ENCODE results near the gene TAF4. TPM values are rescaled to one million over a fixed set of nuclear protein-coding genes. Genes with fewer than 3 reads are reported as not detected.

Gene TAF4
- total and polyA plus RNA-seq, 2 of the 13 experiments (the other 11 are each of a cell fraction or from before 2014, with no cell fraction given), result 5.9 to 12.0 TPM

GRCh38 chr20:61951695-61952533 is 113.8 kb downstream of the TAF4 start (continued):
- TF ChIP-seq, protein P1, sequence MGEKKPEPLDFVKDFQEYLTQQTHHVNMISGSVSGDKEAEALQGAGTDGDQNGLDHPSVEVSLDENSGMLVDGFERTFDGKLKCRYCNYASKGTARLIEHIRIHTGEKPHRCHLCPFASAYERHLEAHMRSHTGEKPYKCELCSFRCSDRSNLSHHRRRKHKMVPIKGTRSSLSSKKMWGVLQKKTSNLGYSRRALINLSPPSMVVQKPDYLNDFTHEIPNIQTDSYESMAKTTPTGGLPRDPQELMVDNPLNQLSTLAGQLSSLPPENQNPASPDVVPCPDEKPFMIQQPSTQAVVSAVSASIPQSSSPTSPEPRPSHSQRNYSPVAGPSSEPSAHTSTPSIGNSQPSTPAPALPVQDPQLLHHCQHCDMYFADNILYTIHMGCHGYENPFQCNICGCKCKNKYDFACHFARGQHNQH (CRISPR knock-in tag; IDR thresholded peaks at IDR 0.05), result peak; percentile 92
- TF ChIP-seq ZNF143 (CRISPR knock-in tag; IDR thresholded peaks at IDR 0.05) (peak; percentile 46; the same call in 1 of the 2 replicates), YY1 (IDR thresholded peaks at IDR 0.05; ENCODE audit: insufficient read depth, insufficient replicate concordance, low read depth, low read length) (no peak), PCBP1 (IDR thresholded peaks at IDR 0.05; ENCODE audit: borderline replicate concordance, low read depth, low read length) (peak; percentile 76; the same call in 1 of the 2 replicates), ZFP36L1 (CRISPR knock-in tag; IDR thresholded peaks at IDR 0.05) (peak; percentile 90; the same call in 1 of the 2 replicates), ZSCAN21 (CRISPR knock-in tag; IDR thresholded peaks at IDR 0.05; ENCODE audit: borderline replicate concordance) (peak; percentile 99), HMGXB4 (CRISPR knock-in tag; IDR thresholded peaks at IDR 0.05; ENCODE audit: borderline replicate concordance in 1 of 2, low read depth in 1 of 2) (peak; percentile 28 to 70; a peak in 3 of 4 replicates), ZNF713 (CRISPR knock-in tag; IDR thresholded peaks at IDR 0.05) (0 out of 2 replicates have a peak, but pooled peaks have one; percentile 91), KDM4B (CRISPR knock-in tag; IDR thresholded peaks at IDR 0.05) (peak; percentile 63; the same call in 1 of the 2 replicates), HOXA9 (CRISPR knock-in tag; IDR thresholded peaks at IDR 0.05; ENCODE audit: borderline replicate concordance) (peak; percentile 98), EED (CRISPR knock-in tag; IDR thresholded peaks at IDR 0.05) (peak; percentile 97), HNRNPLL (IDR thresholded peaks at IDR 0.05; ENCODE audit: low read depth, low read length, poor library complexity, severe bottlenecking) (no peak), SIX1 (CRISPR knock-in tag; IDR thresholded peaks at IDR 0.05; ENCODE audit: borderline replicate concordance) (no peak), KDM6A (CRISPR knock-in tag; IDR thresholded peaks at IDR 0.05; ENCODE audit: low read depth) (no peak), RFX1 (IDR thresholded peaks at IDR 0.05) (no peak), ZNF788 (CRISPR knock-in tag; IDR thresholded peaks at IDR 0.05; ENCODE audit: borderline replicate concordance) (peak; percentile 97), TAF1 (CRISPR knock-in tag; IDR thresholded peaks at IDR 0.05) (peak; percentile 45; the same call in 1 of the 2 replicates), ZNF251 (CRISPR knock-in tag; IDR thresholded peaks at IDR 0.05) (peak; percentile 98), HNRNPL (IDR thresholded peaks at IDR 0.05; ENCODE audit: low read depth, low read length) (no peak), KAT8 (CRISPR knock-in tag; IDR thresholded peaks at IDR 0.05) (peak; percentile 56; the same call in 1 of the 2 replicates), NCOA1 (CRISPR knock-in tag; IDR thresholded peaks at IDR 0.05) (no peak), ZC3H4 (CRISPR knock-in tag; IDR thresholded peaks at IDR 0.05; ENCODE audit: borderline replicate concordance) (0 out of 2 replicates have a peak, but pooled peaks have one; percentile 66), SATB2 (CRISPR knock-in tag; IDR thresholded peaks at IDR 0.05) (peak; percentile 97), ZNF468 (CRISPR knock-in tag; IDR thresholded peaks at IDR 0.05) (peak; percentile 98; the same call in 1 of the 2 replicates), SRSF9 (IDR thresholded peaks at IDR 0.05; ENCODE audit: borderline replicate concordance, insufficient read depth, low read depth, low read length, poor library complexity, severe bottlenecking) (no peak), YEATS2 (CRISPR knock-in tag; IDR thresholded peaks at IDR 0.05; ENCODE audit: borderline replicate concordance) (peak; percentile 77; the same call in 1 of the 2 replicates)
- TF ChIP-seq, protein P2, sequence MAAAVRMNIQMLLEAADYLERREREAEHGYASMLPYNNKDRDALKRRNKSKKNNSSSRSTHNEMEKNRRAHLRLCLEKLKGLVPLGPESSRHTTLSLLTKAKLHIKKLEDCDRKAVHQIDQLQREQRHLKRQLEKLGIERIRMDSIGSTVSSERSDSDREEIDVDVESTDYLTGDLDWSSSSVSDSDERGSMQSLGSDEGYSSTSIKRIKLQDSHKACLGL (CRISPR knock-in tag; IDR thresholded peaks at IDR 0.05), result peak; percentile 97

Data from HepG2 (cell line).